Prostate gland (tissue), 2 donors: ENCODE data around the gene PIK3IP1.

ENCODE experiments used
- CTCF ChIP-seq, 4 experiments: fragments of 200-600 bp in 2 of 4; fragments of 450-650 bp in 2 of 4; sonication (generic) in 2 of 4; IDR thresholded peaks; 1 replicate in 3 of 4; 2 replicates in 1 of 4; pipeline ENCODE4 v1.5.1; 2016 to 2019; ENCODE audit warnings: antibody characterized with exemption in 4 of 4, mild to moderate bottlenecking in 2 of 4, moderate library complexity in 2 of 4
- POLR2A ChIP-seq: fragments of 450-650 bp; IDR thresholded peaks from one replicate; pipeline ENCODE4 v1.6.1; 2016; ENCODE audit warnings: antibody characterized with exemption, mild to moderate bottlenecking

- TF ChIP-seq POLR2A (no peak), CTCF (IDR thresholded peaks at IDR 0.05) (no peak)
Observed at GRCh38 chr22:31278151-31278621, 14.1 kb downstream of the PIK3IP1 start.
